Testis (tissue), 3 donors: ENCODE data around the gene BLVRA. TPM values are rescaled to one million over a fixed set of nuclear protein-coding genes. Genes with fewer than 3 reads are reported as not detected.

Experiments used
- DNase-seq: peaks from one replicate; pipeline ENCODE4 v3.0.0-alpha.2; 2019
- H3K27ac ChIP-seq, 2 donors: fragments of 200-600 bp; sonication (generic); one replicate each; pipeline ENCODE4 v1.5.1; 2019
- H3K27me3 ChIP-seq: fragments of 200-600 bp; sonication (generic); one replicate; pipeline ENCODE4 v1.5.1; 2019
- H3K36me3 ChIP-seq: fragments of 200-600 bp; sonication (generic); one replicate; pipeline ENCODE4 v1.5.1; 2017; ENCODE audit warnings: low read depth; ENCODE audit errors: missing control alignments
- H3K4me1 ChIP-seq: fragments of 200-600 bp; sonication (generic); one replicate; pipeline ENCODE4 v1.5.1; 2019
- H3K4me3 ChIP-seq, 2 donors: fragments of 200-600 bp; sonication (generic); one replicate each; pipeline ENCODE4 v1.5.1; 2017 to 2019
- H3K9me3 ChIP-seq: fragments of 200-600 bp; sonication (generic); one replicate; pipeline ENCODE4 v1.5.1; 2017
- CTCF ChIP-seq, 3 experiments: fragments of 450-650 bp in 2 of 3; fragments of 200-600 bp in 1 of 3; sonication (generic) in 1 of 3; IDR thresholded peaks; one replicate each; pipeline ENCODE4 v1.5.1; 2016 to 2019; ENCODE audit warnings: antibody characterized with exemption in 3 of 3, mild to moderate bottlenecking in 2 of 3, moderate library complexity in 1 of 3
- POLR2A ChIP-seq: fragments of 450-650 bp; IDR thresholded peaks from one replicate; pipeline ENCODE4 v1.6.1; 2017; ENCODE audit warnings: antibody characterized with exemption, mild to moderate bottlenecking, moderate library complexity
- WGBS, 2 donors: methylation state at CpG; one replicate each; pipeline ENCODE4 v1.1.5; 2018; 5-methylcytosine and 5-hydroxymethylcytosine counted together
- intact Hi-C: fragments of 100-400 bp; cut with DNase I; formaldehyde crosslinking; loops from one replicate; pipeline ENCODE4 v1.15.1; 2023; ENCODE audit warnings: low total_unique reads
- polyA plus RNA-seq: library from polyadenylated mRNA; stranded (reverse); fragments of 350-450 nt; fragmentation: Illumina TruSeq; extraction: RNeasy Lipid Tissue Mini Kit (QIAGEN cat#74804); gene quantifications from one replicate; pipeline ENCODE4 v1.2.3, GENCODE V29; 2014; ENCODE audit warnings: low read depth, low replicate concordance; ENCODE audit not compliant: insufficient read depth
- total RNA-seq, 2 donors: library from RNA; depleted of rRNA; stranded (reverse); fragments of >200 nt; gene quantifications; one replicate each; pipeline ENCODE4 v1.2.3, GENCODE V29; 2016

The BLVRA gene
- total and polyA plus RNA-seq, 3 donors from 2014 or later: 16.8 to 33.7 (median 20.2) TPM

GRCh38 chr7:43761938-43762692, 3.6 kb downstream of the BLVRA start:
- no peaks in the 10 kb centered on the region for H3K27me3 ChIP-seq
- TF ChIP-seq POLR2A (no peak), CTCF (IDR thresholded peaks at IDR 0.05) (no peak)
- intact Hi-C loops: no loop called here
- H3K27ac ChIP-seq: peak overlapping the region in 1 of 2 donors; percentile 36
- H3K4me3 ChIP-seq: no peak overlapping the region
- no peaks in the 10 kb centered on the region for H3K9me3 ChIP-seq
- 70 to 76% methylated on average over 5 of the region's 5 CpGs for WGBS, 2 donors
- DNase-seq: no peak
- H3K4me1 ChIP-seq: peaks cover 3% of the 10 kb centered on the region
- H3K36me3 ChIP-seq: no peaks in the 10 kb centered on the region

- TF ChIP-seq CTCF (IDR thresholded peaks at IDR 0.05): no peak
- no peak for TF ChIP-seq POLR2A
- DNase-seq: no peak
- intact Hi-C loops: no loop called here
- H3K27ac ChIP-seq: no peak overlapping the region
- no peaks in the 10 kb centered on the region for H3K9me3 ChIP-seq
- H3K4me3 ChIP-seq: no peak overlapping the region
- 83 to 93% methylated on average over 3 of the region's 3 CpGs for WGBS, 2 donors
- H3K4me1 ChIP-seq: peaks cover 3% of the 10 kb centered on the region
- no peaks in the 10 kb centered on the region for H3K36me3 ChIP-seq
- no peaks in the 10 kb centered on the region for H3K27me3 ChIP-seq
Measured at GRCh38 chr7:43763183-43763582, 4.7 kb downstream of the BLVRA start.

GRCh38 chr7:43764039-43764761, 5.7 kb downstream of the BLVRA start:
- peaks cover 3% of the 10 kb centered on the region for H3K4me1 ChIP-seq
- H3K36me3 ChIP-seq: no peaks in the 10 kb centered on the region
- peak; percentile 68 for DNase-seq
- H3K27me3 ChIP-seq: no peaks in the 10 kb centered on the region
- H3K27ac ChIP-seq: peak overlapping the region in 1 of 2 donors; percentile 23
- H3K4me3 ChIP-seq: no peak overlapping the region
- TF ChIP-seq POLR2A: no peak
- TF ChIP-seq CTCF (IDR thresholded peaks at IDR 0.05): no peak
- no peaks in the 10 kb centered on the region for H3K9me3 ChIP-seq
- 38 to 45% methylated on average over 9 of the region's 9 CpGs for WGBS, 2 donors
- intact Hi-C loops: no loop called here

- H3K9me3 ChIP-seq: no peaks in the 10 kb centered on the region
- 84 to 86% methylated on average over 10 of the region's 10 CpGs for WGBS, 2 donors
- DNase-seq: no peak
- no peaks in the 10 kb centered on the region for H3K27me3 ChIP-seq
- H3K27ac ChIP-seq: no peak overlapping the region
- H3K36me3 ChIP-seq: no peaks in the 10 kb centered on the region
- peaks cover 3% of the 10 kb centered on the region for H3K4me1 ChIP-seq
- TF ChIP-seq POLR2A (no peak), CTCF (IDR thresholded peaks at IDR 0.05) (no peak)
- no peak overlapping the region for H3K4me3 ChIP-seq
- intact Hi-C loops: no loop called here
Measured at GRCh38 chr7:43764807-43765491, 6.5 kb downstream of the BLVRA start.
